Fibroblast of pulmonary artery (primary cell): ENCODE data around the gene DHX34.

Source experiments
- DNase-seq: peaks from one replicate; pipeline ENCODE4 v3.0.0-alpha.2; 2010; ENCODE audit warnings: low read depth
- H3K4me3 ChIP-seq: replicated peaks from 2 replicates; pipeline ENCODE4 v1.5.1; 2011; ENCODE audit warnings: low read depth, mild to moderate bottlenecking, control low read depth, low read length, moderate library complexity
- TF ChIP-seq, protein P1 (sequence below): IDR thresholded peaks from 2 replicates; pipeline ENCODE4 v1.5.1; 2011; ENCODE audit warnings: mild to moderate bottlenecking, control low read depth, low read length, inconsistent platforms; ENCODE audit errors: missing control alignments

The DHX34 gene

DNA sequence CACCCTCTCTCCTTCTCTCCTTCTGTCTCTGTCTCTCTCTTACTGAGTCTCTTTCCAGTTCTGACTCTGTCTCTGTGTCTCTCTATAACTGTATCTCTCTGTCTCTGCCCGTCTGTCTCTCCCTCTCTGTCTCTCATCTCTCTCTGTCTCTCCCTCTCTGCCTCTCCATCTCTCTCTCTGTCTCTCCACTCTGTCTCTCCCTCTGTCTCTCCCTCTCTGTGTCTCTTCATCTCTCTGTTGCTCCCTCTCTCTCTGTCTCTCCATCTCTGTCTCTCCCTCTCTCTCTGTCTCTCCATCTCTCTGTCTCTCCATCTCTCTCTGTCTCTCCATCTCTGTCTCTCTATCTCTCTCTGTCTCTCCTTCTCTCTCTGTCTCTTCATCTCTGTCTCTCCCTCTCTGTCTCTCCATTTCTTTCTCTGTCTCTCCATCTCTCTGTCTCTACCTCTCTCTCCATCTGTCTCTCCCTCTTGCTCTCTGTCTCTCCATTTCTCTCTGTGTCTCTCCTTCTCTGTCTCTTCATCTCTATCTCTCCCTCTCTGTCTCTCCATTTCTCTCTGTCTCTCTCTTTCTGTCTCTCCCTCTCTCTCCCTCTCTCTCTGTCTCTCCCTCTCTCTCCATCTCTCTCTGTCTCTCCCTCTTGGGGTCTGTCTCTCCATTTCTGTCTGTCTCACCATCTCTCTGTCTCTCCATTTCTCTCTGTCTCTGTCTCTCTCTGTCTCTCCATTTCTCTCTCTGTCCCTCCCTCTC lies 73.5 kb downstream of the DHX34 start:
- DNase-seq = no peak
- H3K4me3 ChIP-seq = no peak overlapping the region
- TF ChIP-seq, protein P1, sequence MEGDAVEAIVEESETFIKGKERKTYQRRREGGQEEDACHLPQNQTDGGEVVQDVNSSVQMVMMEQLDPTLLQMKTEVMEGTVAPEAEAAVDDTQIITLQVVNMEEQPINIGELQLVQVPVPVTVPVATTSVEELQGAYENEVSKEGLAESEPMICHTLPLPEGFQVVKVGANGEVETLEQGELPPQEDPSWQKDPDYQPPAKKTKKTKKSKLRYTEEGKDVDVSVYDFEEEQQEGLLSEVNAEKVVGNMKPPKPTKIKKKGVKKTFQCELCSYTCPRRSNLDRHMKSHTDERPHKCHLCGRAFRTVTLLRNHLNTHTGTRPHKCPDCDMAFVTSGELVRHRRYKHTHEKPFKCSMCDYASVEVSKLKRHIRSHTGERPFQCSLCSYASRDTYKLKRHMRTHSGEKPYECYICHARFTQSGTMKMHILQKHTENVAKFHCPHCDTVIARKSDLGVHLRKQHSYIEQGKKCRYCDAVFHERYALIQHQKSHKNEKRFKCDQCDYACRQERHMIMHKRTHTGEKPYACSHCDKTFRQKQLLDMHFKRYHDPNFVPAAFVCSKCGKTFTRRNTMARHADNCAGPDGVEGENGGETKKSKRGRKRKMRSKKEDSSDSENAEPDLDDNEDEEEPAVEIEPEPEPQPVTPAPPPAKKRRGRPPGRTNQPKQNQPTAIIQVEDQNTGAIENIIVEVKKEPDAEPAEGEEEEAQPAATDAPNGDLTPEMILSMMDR = no peak

DNA sequence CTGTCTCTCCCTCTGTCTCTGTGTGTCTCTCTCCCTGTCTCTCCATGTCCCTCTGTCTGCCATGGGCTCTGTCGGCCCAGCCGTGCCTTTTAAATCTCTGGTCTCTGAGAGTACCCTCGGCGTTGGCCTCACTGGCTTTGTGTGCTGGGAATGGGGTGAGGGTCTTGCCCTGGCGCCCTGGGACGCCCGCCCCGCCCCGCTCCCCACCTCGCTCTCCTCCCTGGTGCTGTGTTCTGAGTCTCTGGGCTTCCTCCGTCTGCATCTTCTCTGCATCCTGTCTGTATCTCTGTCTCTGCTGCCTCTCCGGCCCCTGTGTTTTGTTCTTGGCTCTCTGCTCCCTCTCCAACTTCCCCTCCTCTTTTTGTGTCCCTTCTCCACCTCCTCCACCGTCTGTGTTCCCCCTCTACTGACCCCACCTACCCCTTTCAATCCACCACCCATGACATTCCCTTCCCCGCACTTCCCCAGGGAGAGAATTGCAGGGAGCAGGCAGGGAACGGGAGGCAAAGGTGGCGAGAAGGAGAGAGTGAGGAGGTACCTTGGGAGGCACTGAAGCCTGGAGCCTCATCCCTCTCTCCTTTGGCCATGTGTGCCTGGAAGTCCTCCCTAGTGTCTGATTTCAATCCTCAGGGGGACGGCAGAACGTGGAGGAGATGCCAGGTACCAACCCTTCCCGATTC lies 74.2 kb downstream of the DHX34 start:
- no peak for DNase-seq
- TF ChIP-seq, protein P1 = no peak
- H3K4me3 ChIP-seq = no peak overlapping the region

GRCh38 chr19:47427241-47428176 lies 78.4 kb downstream of the DHX34 start:
- no peak overlapping the region for H3K4me3 ChIP-seq
- TF ChIP-seq, protein P1 = peak; percentile 94
- peak; percentile 61 for DNase-seq

- TF ChIP-seq, protein P1 = no peak
- peak overlapping the region; percentile 42 for H3K4me3 ChIP-seq
- DNase-seq = peak; percentile 99
Observed at GRCh38 chr19:47428177-47428894, 79.2 kb downstream of the DHX34 start.

DNA sequence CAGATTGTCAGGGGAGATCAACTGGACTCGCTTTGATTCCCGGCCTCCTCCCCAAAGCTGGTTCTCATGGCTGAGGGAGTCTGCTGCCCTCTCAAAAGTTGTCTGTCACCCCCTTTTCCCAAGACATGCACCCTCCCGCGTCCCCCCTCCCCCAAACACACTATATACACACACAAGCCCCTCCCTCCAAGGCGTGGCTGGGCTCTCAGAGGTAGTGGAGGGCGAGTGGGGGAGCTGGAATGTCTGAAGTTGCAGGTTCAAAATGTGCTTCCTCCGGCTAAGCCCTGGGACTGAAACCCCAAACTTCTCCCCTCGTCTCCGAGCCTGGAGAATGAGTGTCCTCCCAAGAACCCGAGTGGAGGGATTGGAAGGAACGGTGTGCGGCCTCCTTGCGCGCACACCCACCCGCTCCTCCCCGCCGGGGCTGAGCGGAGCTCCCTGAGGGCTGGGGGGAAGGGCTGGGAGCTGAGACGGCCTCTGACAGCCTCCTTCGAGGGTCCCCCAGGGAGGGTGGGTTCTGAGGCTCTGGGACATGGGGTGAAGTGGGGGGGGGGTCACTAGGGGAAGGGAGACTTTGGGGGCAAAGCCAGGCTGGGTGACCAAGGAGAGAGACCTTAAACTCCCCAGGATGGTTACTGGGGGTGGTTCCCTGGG lies 80.2 kb downstream of the DHX34 start:
- H3K4me3 ChIP-seq = no peak overlapping the region
- TF ChIP-seq, protein P1 = no peak
- DNase-seq = no peak
